Colonic mucosa (tissue), 4 donors: ENCODE data around the gene VAPA. TPM values are rescaled to one million over a fixed set of nuclear protein-coding genes. Genes with fewer than 3 reads are reported as not detected.

ENCODE experiments used
- DNase-seq: peaks from one replicate; pipeline ENCODE4 v3.0.0-alpha.2; 2020
- H3K27ac ChIP-seq: fragments of 200-600 bp; one replicate; pipeline ENCODE4 v1.8.0; 2021
- H3K27me3 ChIP-seq: fragments of 200-600 bp; one replicate; pipeline ENCODE4 v1.8.0; 2021
- H3K36me3 ChIP-seq: fragments of 200-600 bp; one replicate; pipeline ENCODE4 v1.8.0; 2021
- H3K4me1 ChIP-seq: fragments of 200-600 bp; one replicate; pipeline ENCODE4 v1.8.0; 2021; ENCODE audit warnings: mild to moderate bottlenecking
- H3K4me3 ChIP-seq: fragments of 200-600 bp; one replicate; pipeline ENCODE4 v1.8.0; 2021
- H3K9ac ChIP-seq, 2 donors: one replicate each; pipeline ENCODE4 v1.7.0; 2013; ENCODE audit warnings: control low read depth in 2 of 2, low read depth in 2 of 2, low read length in 2 of 2
- H3K9me3 ChIP-seq: fragments of 200-600 bp; one replicate; pipeline ENCODE4 v1.8.0; 2021
- intact Hi-C: fragments of 100-400 bp; cut with DNase I; formaldehyde crosslinking; loops from one replicate; pipeline ENCODE4 v1.14.1; 2022
- total RNA-seq, 2 donors: library from RNA; stranded (reverse); fragmentation: NEBNext Ultra II Directional in 1 of 2; extraction: Animal tissue kit (Norgen Biotek cat#: 25700) in 1 of 2; gene quantifications; one replicate each; pipeline ENCODE4 v1.2.1, GENCODE V29; 2021
- TF ChIP-seq, protein P1 (sequence below): fragments of 200-600 bp; IDR thresholded peaks from one replicate; pipeline ENCODE4 v1.8.0; 2022; ENCODE audit warnings: antibody characterized with exemption, mild to moderate bottlenecking
- donor health status: healthy.
- donor health status: DM: no; HTN: no; CAD: no.
- donor health status: DM: no; HTN: no; CAD: no.

VAPA gene
- total RNA-seq, 2 donors from 2014 or later, result 224 to 295 TPM

- no peak overlapping the region for H3K27ac ChIP-seq
These were observed 29.7 kb upstream of the VAPA start for GRCh38 chr18:9884090-9884489.

GRCh38 chr18:9884532-9885140 lies 29.2 kb upstream of the VAPA start:
- Histone ChIP-seq H3K4me3 (no peak overlapping the region), H3K9ac (no peak overlapping the region), H3K9me3 (no peaks in the 10 kb centered on the region), H3K36me3 (no peaks in the 10 kb centered on the region), H3K27me3 (no peaks in the 10 kb centered on the region), H3K27ac (no peak overlapping the region), H3K4me1 (no peaks in the 10 kb centered on the region)
- intact Hi-C loops, result no loop called here
- DNase-seq, result no peak
- TF ChIP-seq, protein P1, sequence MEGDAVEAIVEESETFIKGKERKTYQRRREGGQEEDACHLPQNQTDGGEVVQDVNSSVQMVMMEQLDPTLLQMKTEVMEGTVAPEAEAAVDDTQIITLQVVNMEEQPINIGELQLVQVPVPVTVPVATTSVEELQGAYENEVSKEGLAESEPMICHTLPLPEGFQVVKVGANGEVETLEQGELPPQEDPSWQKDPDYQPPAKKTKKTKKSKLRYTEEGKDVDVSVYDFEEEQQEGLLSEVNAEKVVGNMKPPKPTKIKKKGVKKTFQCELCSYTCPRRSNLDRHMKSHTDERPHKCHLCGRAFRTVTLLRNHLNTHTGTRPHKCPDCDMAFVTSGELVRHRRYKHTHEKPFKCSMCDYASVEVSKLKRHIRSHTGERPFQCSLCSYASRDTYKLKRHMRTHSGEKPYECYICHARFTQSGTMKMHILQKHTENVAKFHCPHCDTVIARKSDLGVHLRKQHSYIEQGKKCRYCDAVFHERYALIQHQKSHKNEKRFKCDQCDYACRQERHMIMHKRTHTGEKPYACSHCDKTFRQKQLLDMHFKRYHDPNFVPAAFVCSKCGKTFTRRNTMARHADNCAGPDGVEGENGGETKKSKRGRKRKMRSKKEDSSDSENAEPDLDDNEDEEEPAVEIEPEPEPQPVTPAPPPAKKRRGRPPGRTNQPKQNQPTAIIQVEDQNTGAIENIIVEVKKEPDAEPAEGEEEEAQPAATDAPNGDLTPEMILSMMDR, result no peak

More at GRCh38 chr18:9884090-9884489, 29.7 kb upstream of the VAPA start:
- Histone ChIP-seq H3K9me3 (no peaks in the 10 kb centered on the region), H3K4me1 (no peaks in the 10 kb centered on the region), H3K4me3 (no peak overlapping the region), H3K27me3 (no peaks in the 10 kb centered on the region), H3K36me3 (no peaks in the 10 kb centered on the region), H3K9ac (no peak overlapping the region)
- DNase-seq, result no peak
- intact Hi-C loops, result no loop called here
- TF ChIP-seq, protein P1, result no peak

DNA sequence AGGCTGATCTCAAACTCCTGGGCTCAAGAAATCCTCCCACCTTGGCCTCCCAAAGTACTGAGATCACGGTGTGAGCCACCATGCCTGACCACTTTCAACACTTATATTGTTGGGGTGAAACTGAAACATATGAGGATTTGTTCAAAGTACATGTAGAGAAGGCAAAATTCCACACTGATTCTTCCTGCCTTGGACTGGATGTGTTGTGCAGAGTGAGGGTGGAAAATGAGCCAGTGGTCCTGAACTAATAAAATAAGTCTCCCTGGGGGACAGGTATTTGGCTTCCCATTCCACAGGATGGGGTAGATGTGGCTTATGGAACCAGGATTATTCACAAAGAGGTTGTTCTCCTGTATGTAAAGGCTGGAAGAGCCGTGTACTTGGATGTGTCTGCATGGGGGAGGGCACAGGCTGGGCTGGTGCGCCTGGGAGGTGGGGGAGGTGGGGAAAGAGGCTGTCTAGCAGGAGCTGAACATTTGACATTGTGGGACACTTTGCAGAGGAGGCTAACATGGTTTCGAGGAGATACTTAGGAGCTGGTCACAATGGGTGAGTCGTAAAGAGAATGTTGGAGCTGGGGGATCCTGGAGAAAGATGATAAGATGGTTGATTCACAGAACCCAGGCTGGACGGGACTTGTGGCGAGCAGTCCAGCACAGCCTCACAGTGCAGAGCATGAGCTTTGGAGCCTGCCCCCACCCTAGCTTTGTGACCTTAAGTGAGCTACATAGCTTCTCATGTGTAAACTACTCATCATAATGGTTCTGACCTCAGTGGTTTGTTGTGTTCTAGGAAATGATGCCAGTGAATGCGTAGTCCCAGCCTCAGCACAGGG lies 28.4 kb upstream of the VAPA start, which contains the start of gene TXNDC2:
Gene TXNDC2 (plus strand): TSS at position 804 of the 835 bp plus-strand sequence. CDS start 708 bp downstream, outside the sequence.
- no peak for DNase-seq
- no peaks in the 10 kb centered on the region for H3K4me1 ChIP-seq
- no peak within 1 kb of the TSS for H3K27ac ChIP-seq
- intact Hi-C loops, result no loop called here
- H3K4me3 ChIP-seq, result no peak within 1 kb of the TSS
- H3K36me3 ChIP-seq, result no peaks in the 10 kb centered on the region
- TF ChIP-seq, protein P1, result no peak
- H3K27me3 ChIP-seq, result no peaks in the 10 kb centered on the region
- H3K9ac ChIP-seq, result no peak within 1 kb of the TSS
- no peaks in the 10 kb centered on the region for H3K9me3 ChIP-seq

DNA sequence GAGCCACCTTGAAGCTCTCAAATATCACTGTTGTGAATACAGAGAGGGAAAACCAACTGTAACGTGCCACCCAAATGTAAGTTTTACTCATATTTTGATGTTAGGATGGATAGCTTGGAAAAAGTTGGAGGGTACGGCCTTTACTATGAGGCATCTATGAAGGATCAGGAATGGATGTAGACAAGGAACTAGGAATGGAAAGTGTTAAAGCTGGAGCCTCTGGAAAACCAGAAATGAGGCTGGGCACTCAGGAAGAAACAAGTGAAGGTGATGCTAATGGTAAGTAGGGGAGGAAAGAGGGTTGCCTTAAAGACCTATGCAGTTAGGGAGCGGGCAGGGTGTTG lies 27.8 kb upstream of the VAPA start:
- Histone ChIP-seq H3K4me3 (no peak overlapping the region), H3K27ac (no peak overlapping the region), H3K4me1 (no peaks in the 10 kb centered on the region), H3K27me3 (no peaks in the 10 kb centered on the region), H3K36me3 (no peaks in the 10 kb centered on the region), H3K9ac (no peak overlapping the region), H3K9me3 (no peaks in the 10 kb centered on the region)
- TF ChIP-seq, protein P1, result no peak
- no peak for DNase-seq
- intact Hi-C loops, result no loop called here

GRCh38 chr18:9887992-9888391 lies 25.8 kb upstream of the VAPA start:
- intact Hi-C loops, result no loop called here

More at GRCh38 chr18:9887992-9888391, 25.8 kb upstream of the VAPA start:
- no peaks in the 10 kb centered on the region for H3K27me3 ChIP-seq
- no peak overlapping the region for H3K9ac ChIP-seq
- TF ChIP-seq, protein P1, result no peak
- H3K27ac ChIP-seq, result no peak overlapping the region
- no peaks in the 10 kb centered on the region for H3K9me3 ChIP-seq
- no peak overlapping the region for H3K4me3 ChIP-seq
- H3K4me1 ChIP-seq, result no peaks in the 10 kb centered on the region
- H3K36me3 ChIP-seq, result no peaks in the 10 kb centered on the region
- DNase-seq, result no peak
